Measurements from ENCODE around the gene IL6R.

Gene IL6R

DNA sequence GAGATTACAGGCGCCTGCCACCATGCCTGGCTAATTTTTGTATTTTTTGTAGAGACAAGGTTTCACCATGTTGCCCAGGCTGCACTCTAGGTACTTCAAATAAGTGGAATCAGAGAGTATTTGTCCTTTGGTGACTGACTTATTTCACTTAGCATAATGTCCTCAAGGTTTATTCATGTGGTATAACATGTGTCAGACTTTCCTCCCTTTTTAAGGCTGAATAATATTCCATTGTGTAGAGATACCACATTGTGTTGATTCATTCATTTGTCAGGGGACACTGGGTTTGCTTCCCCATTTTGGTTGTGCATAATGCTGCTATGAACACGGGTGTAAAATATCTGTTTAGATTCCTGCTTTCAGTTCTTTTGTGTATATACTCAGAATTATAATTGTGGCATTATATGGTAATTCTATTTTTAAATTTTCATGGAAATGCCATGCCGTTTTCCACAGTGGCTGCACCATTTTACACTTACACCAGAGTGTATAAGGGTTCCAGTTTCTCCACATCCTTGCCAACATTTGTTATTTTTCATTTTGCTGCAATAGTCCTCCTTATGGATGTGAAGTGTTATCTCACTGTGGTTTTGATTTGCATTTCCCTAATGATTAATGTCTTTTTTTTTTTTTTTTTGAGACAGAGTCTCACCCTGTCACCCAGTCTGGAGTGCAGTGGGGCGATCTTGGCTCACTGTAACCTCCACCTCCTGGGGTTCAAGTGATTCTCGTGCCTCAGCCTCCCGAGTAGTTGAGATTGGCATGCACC lies 35.1 kb downstream of the IL6R start:
- no peak for DNase-seq

DNA sequence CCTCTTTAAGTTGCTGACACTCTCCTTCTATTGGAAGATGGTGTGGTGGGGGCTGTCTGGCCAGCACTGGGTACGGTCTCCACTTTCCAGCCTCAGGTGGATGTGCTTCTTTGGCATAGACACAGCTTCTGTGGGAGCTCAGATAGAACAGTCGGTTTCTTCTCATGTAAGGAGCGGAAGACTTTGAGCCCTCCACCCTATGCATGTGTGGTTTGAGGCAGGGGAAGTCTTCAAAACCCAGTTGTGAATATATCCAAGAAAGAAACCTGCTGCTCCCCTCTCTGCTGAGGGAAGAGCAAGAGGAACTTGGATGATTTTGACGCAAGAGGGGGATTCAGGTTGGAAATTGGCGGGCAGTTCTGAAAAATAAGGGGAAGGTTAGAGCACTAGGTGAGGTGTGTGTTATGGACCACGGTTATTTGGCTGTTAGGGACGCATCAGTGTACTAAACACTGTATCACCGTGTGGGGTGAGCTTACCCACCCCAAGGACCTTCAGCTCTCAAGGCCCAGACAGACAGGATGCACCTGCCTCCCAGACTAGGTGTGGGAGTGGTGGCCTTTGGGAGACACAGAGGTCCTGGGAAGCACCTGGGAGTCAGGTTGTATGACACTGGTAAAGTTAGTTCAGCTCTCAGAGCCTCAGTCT lies 36.2 kb downstream of the IL6R start:
- intact Hi-C loops (cut with DNase I): no loop called here

More for the DNA sequence above, 35.1 kb downstream of the IL6R start:
- intact Hi-C loops (cut with DNase I): no loop called here

DNA sequence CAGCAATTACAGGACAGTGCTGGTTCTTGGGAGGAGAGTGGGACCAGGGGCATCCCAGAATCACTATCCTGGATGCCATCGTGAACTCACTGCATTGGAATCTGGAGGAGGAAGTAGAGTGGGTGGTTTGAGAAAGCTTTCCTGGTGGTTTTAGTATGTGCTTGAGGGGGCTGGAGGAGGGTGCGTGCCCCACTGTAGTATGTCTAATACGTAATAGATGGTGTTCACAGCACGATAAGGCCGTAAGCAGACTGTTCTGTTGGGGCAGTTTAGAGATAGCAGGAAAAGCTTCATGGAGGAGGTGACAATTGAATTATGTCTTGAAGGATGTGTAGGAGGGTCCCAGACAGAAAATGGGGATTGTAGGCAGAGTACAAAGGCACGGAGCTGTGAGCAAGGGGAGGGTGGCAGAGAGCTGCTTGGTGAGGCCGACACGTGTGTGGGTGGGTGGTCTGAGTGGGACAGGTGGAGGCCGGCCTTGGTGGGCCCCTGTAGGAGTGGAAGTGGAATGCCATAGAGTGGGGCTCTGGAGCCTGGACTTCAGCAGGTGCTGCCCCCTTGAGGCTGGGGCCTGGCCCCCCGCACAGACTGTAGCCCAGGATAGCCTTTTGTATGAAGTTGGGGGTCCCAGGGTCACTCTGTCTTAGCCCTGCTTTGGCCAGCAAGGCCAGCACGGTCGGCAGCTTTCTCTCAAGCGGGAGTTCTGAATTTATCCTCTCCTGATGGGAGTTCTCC lies 37.0 kb downstream of the IL6R start:
- DNase-seq: peak in 3 of 42 donors; percentile 27 to 61 (median 55)

More for the DNA sequence above, 36.2 kb downstream of the IL6R start:
- DNase-seq: no peak

DNA sequence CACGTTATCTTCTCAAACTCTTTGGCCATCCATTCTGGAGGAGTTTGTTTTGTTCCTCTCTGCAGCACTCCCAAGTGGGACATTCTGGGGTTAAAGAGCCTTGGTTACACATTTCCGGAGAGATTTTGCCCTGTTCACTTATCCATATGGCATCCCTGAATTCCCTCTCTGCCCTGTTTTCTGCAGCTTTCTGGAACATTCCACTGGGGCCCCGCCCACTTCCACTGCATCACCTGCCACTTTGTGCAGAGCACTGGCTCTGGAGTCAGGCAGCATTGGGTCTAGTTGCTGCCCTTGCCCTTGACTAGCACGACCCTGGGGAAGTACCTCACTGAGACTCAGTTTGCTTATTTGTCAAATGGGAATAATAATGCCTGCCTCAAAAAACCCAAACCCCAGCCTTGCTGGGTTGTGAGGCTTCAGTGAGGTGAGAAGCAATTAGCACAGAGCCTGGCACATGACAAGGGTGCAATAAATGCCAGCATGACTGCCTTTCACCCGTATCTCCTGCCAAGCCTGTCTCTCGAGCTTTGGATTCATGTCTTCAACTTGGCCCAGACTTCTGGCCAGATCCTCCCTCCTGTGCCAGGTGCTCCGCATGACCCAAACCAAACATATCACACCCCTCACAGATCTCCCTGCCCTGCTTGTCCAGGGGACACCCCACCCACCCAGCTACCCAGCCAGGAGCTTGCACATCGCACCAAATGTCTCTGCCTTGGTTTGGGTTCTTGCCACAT lies 38.3 kb downstream of the IL6R start:
- no peak for DNase-seq
- intact Hi-C loops (cut with DNase I): no loop called here

More for the DNA sequence above, 37.0 kb downstream of the IL6R start:
- intact Hi-C loops (cut with DNase I): no loop called here

DNA sequence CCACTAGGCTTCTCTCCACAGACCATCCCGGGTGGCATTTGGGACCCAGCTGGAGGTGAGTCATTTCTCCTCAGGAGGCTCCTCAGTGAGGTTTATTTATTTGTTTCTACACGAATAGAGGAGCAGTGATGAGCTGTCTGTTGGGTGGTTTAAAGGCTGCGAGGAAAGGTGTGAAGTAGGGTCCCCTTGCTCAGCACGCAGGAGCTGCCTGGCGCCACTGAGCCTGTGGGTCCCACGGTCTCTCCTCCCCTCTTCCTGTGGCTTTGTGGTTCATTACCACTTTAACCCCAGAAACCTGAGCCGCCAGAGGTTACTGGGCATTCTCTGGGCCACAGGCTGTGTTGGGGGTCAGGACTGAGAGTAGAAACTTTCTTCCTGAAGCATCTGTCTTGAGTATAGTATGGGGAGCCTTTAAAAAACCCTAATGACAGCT lies 39.9 kb downstream of the IL6R start:
- intact Hi-C loops (cut with DNase I): no loop called here

DNA sequence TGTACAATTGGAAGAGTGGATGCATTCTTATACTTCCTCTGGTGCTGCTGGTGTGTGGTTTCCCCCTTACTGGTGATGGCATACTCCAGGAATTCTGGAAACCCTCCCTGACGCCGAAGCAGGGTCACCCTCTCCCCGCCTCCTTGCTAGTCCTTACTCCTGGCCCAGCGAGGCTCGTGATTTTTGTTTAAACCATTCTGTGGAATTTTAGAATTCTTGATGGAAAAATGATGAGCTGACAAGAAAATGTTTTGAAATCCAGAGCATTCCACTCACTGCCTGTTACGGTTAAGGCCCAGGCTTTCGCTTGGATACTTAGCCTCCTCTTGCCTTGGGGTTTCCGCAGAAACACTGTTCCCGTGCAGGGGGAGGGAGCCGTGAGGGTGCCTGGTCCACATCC lies 41.1 kb downstream of the IL6R start:
- intact Hi-C loops (cut with DNase I): no loop called here
- no peak for DNase-seq

More for the DNA sequence above, 39.9 kb downstream of the IL6R start:
- DNase-seq: no peak

- intact Hi-C loops (cut with DNase I): no loop called here
- no peak for DNase-seq
Measured at GRCh38 chr1:154446789-154447188, 41.6 kb downstream of the IL6R start.

DNA sequence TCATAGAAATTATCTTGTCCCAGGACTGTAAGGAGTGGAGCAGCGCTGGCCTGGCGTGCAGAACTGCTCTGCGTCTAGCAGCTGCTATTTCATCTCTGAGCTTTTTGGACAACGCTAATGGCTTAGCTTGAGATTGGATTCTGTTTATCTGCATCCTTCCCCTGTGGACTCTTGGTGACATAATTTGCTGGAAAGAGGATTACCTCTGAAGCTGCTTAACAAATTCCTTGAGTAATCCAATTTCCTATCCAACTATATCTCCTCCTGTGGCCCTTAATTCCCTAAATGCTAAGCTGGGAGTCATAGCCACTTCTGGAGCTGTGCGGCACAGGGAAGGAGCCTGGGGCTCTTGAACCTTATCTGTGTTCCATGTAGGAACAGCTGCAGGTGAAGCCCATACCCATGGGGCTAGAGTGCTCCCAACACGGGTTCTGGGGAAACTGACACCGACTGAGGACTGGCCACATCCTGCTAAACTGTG lies 43.2 kb downstream of the IL6R start:
- intact Hi-C loops (cut with DNase I): no loop called here
- DNase-seq: no peak

GRCh38 chr1:154453161-154453560 lies 48.0 kb downstream of the IL6R start:
- DNase-seq: peak in 5 of 42 donors; percentile 22 to 66 (median 33)
- intact Hi-C loops (cut with DNase I): loop anchor here (10.0 kb wide), 1 partner anchor 108 kb away; no protein-coding TSS in a partner anchor

GRCh38 chr1:154453574-154454352 lies 48.6 kb downstream of the IL6R start:
- peak in 2 of 42 donors; percentile 23 to 46 for DNase-seq
- intact Hi-C loops (cut with DNase I): loop anchor here (10.0 kb wide), 1 partner anchor 109 kb away; no protein-coding TSS in a partner anchor

GRCh38 chr1:154454386-154455120 lies 49.4 kb downstream of the IL6R start:
- intact Hi-C loops (cut with DNase I): loop anchor here (10.0 kb wide), 1 partner anchor 110 kb away; no protein-coding TSS in a partner anchor
- DNase-seq: no peak

DNA sequence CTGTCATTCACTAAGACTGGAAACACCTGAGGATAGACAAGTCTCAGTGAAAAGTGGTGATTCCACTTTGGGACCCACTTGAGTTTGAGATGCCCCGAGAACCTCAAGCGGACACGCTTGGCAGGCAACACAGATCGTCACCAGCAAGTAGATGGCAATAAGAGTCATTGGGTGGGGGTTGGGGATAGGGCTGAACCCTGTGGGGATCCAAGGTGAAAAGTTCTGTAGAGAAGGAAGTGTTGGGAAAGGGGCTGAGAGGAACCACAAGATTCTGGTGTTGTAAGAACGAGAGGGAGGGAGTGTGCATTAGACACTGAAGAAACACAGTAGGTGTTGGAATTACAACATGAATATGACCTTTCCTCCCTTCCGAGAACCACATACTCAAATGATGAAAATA lies 51.5 kb downstream of the IL6R start:
- no peak for DNase-seq
- intact Hi-C loops (cut with DNase I): loop anchor here (10.0 kb wide), 1 partner anchor 112 kb away; no protein-coding TSS in a partner anchor

GRCh38 chr1:154459080-154459479 lies 53.9 kb downstream of the IL6R start:
- intact Hi-C loops (cut with DNase I): loop anchor here (10.0 kb wide), 1 partner anchor 114 kb away; no protein-coding TSS in a partner anchor
- DNase-seq: peak in 3 of 42 donors; percentile 28 to 52 (median 29)

DNA sequence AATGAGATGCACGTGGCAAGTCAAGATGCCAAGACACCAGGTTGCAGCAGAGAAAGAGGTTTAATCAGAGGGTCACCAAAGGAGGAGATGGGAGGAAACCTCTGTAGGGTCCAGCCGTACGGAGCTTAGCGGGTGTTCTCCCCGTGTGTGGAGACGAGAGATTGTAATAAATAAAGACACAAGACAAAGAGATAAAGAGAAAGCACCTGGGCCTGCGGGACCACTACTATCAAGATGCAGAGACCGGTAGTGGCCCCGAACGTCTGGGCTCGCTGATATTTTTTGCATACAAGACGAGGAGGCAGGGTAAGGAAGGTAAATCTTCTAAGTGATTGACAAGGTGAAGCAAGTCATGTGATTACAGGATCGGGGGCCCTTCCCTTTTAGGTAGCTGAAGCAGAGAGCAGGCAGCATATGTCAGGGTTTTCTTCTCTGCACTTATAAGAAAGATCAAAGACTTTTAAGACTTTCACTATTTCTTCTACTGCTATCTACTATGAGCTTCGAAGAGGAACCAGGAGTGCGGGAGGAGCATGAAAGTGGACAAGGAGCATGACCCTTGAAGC lies 55.6 kb downstream of the IL6R start:
- intact Hi-C loops (cut with DNase I): no loop called here
- DNase-seq: no peak

DNA sequence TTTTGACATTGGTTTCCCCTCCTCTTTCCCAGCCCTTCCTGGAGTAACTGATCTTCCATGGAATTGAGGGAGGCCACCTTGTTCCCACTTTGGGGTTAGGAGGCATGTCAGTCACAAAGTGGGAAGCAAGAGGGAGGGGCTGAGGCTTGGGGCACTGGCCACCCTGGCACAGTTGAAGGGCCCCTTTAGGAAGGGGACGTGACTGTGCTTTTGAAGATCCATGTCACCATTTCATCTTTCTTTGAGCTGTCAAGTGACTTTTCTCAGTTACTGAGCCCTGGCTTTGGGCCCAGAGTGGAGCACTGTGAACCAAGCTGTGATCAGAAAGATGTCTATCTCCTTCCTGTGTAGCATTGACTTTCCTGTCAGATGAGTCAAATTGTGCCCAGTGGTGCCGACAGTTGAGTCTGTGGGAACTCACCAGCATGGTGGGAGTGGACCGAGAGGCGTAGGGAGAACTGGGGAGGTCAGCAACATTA lies 58.4 kb downstream of the IL6R start:
- intact Hi-C loops (cut with DNase I): no loop called here
- DNase-seq: no peak

- intact Hi-C loops (cut with DNase I): no loop called here
- DNase-seq: peak in 3 of 42 donors; percentile 32 to 42 (median 39)
Measured at GRCh38 chr1:154465621-154466195, 60.6 kb downstream of the IL6R start.
